GM21786 (cell line): Measurements from ENCODE around the gene MUS81.

Source experiments
- ATAC-seq: cut with Tn5 transposase; IDR thresholded peaks from one replicate; pipeline ENCODE4 v1.9.1; 2021; ENCODE audit not compliant: unreplicated experiment

The MUS81 gene

DNA sequence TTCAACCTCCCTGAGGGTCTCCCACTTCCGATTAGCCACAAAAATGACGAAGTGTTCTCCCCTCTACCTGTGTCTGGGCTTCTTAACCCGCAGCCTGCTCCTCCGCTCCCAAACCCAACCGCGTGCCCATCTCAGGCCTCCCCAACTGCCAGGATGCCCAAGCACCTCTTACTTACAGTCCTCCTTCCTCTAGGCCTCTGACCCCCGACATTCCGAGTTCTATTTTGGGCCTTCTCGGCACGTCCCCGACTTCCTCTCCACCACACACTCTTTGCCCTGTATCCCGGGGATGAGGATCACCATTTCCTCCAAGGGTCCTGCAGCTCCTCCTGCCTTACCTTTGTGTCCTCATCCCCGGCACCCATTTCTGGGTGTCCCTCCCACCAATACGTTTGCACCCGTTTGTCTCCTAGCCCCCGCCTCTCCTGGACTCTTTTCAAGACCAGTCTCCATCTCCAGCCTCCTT lies 388 bp upstream of the MUS81 start:
- no peak for ATAC-seq

DNA sequence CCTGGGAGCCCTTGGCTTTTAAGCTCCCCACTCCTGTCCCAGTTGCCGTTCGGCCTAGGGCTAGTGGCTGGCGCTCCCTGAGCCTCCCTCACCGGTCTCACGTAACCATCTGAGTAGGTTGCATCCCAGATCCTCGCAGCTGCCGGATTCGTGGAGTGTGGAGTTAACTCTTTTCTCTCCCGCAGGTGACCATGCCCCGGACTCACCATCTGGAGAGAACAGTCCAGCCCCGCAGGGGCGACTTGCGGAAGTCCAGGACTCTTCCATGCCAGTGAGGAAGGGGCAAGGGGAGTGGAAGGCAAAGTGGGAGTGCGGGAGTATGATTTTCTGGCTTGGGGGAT lies 902 bp downstream of the MUS81 start:
- ATAC-seq, result no peak

DNA sequence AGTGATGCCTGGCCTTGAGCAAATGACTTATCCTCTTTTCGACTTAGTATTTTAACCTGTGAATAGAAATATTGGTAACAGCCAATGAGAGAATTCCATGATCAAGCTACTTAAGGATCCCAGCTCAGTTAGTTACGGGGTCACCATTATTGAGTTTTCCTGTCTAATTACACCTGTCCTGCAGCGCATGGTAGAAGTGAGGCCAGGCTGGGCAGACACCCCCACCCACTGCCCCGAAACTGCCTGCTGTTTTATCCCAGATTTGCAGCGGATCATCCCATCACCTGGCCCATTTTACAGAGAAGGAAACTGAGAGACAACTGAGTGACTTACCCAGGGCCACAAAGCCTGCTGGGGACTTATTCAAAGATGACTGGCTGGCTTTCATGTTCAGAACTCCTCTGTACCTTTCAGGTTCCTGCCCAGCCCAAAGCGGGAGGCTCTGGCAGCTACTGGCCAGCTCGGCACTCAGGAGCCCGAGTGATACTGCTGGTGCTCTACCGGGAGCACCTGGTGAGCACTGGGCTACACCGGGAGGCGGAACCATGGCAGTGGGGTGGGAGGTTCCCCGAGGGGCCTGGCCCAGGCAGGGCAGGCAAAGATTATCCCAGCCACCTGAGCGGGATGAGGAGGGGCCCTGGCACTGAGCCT lies 1.4 kb downstream of the MUS81 start:
- no peak for ATAC-seq

DNA sequence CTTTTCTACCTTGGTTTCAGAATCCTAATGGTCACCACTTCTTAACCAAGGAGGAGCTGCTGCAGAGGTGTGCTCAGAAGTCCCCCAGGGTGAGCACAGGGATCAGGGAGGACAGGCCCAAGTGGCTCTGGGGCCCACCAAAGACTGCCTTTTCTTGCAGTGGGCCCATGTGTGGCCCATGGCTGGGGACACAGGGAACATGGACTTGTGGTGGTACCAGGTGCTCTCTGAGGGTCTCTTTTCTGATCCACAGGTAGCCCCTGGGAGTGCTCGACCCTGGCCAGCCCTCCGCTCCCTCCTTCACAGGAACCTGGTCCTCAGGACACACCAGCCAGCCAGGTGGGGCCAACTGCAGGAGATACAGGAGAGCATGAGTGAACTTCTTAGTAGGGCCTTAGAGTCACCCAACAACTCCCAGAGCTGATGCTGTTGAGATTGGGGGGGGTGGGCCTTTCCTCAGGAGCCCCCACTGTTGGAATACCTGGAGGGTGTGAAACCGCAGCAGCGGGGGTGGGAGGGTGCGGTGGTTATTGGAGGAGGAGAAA lies 2.0 kb downstream of the MUS81 start:
- ATAC-seq, result no peak

DNA sequence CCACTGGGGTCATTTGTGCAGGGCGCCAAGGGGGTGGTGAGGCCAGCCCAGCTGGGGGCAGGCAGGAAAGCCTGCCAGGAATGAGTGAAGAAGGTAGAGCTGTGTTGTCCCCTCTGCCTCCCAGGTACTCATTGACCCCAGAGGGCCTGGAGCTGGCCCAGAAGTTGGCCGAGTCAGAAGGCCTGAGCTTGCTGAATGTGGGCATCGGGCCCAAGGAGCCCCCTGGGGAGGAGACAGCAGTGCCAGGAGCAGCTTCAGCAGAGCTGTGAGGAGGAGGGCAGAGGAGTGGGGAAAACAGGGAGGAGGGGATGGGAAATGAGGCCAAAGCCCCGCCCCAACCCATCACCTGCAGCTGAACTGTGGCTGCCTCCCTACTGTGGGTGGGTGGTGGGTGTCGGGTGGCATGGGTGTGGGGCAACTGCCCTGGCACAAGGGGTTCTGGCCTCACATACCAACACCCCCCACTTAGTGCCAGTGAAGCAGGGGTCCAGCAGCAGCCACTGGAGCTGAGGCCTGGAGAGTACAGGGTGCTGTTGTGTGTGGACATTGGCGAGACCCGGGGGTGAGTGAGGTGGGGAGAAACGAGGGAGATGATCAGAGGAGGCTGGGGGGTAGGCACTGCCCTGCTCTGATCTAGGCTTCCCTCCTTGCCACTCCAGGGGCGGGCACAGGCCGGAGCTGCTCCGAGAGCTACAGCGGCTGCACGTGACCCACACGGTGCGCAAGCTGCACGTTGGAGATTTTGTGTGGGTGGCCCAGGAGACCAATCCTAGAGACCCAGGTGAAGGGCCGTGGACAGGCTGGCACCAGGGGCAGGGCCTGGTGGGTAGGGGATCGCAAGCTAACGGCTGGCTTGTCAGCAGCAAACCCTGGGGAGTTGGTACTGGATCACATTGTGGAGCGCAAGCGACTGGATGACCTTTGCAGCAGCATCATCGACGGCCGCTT lies 3.0 kb downstream of the MUS81 start:
- no peak for ATAC-seq

DNA sequence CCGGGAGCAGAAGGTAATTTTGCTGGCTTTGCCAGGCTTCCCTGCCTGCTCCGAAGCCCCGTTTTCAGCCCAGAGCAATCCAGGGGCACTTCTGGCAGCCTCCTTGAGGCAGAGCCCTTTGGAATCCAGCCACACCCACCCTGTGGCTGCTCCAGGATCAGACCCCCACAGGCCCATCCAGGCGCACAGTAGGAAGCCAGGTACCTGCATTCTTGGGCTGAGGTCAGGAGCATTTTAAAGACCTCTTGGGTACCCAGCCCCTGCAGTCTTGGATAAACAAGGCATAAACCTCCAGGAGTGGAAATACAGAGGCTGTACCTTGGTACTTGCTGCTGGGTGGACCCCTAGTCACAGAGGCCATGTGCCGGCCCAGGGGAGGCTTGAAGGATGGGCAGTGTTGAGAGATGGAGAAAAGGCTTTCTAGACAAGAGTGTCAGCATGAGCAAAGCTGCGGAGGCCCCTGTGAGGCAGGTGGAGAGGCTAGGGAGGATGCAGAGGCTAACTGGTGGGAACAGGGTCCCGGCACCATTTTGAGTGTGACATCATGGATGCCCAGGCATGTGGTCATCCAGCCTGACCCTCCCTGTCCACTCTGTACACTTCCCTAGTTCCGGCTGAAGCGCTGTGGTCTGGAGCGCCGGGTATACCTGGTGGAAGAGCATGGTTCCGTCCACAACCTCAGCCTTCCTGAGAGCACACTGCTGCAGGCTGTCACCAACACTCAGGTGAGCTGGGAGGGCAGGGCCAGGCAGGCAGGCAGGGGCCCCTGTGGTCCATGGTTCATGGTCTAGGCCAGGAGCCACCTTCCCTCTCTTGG lies 3.9 kb downstream of the MUS81 start:
- no peak for ATAC-seq

DNA sequence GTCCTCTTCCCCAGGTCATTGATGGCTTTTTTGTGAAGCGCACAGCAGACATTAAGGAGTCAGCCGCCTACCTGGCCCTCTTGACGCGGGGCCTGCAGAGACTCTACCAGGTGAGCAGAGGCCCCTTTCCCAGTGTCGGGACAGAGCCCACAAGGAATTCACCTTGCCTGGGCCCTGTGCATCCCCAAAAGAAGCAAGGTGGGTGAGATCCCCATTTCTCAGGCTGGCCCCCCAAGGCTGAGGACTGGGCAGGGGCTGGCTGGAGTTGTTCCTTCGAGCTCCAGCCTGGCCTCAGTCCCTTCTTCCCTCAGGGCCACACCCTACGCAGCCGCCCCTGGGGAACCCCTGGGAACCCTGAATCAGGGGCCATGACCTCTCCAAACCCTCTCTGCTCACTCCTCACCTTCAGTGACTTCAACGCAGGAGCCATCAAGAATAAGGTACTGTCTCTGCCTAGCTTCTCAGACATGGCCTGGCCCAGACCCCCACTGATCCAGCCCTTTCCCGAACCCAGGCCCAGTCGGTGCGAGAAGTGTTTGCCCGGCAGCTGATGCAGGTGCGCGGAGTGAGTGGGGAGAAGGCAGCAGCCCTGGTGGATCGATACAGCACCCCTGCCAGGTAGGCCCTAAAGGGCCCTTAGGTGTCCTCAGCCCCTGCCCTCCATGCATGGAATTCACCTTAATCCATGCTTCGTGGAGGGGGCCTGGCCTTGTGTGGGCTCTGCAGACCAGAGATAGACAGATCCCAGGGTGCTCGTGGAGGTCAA lies 4.7 kb downstream of the MUS81 start:
- no peak for ATAC-seq

DNA sequence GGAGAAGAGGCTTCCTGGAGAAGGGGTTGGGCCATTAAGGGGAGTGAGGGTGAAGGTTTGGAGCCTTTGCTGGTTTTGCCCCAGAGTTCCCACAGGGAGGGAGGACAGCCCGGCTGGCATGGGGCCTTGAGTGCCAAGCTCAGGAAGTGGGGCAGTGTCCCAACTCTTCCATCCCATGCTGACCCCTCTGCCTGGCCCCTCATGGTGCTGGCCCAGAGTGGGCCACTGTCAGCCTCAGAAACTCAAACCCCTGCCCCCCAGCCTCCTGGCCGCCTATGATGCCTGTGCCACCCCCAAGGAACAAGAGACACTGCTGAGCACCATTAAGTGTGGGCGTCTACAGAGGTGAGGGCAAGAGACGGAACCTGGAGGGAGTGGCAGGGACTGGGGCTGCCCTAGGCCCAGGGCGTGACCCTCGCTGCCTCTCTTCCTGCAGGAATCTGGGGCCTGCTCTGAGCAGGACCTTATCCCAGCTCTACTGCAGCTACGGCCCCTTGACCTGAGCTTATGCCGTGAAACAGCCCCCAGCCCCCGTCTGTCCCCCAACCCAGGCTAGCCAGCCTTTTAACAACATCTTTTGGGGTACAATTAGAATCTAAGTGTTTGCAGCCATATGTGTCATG lies 5.4 kb downstream of the MUS81 start:
- ATAC-seq, result no peak

DNA sequence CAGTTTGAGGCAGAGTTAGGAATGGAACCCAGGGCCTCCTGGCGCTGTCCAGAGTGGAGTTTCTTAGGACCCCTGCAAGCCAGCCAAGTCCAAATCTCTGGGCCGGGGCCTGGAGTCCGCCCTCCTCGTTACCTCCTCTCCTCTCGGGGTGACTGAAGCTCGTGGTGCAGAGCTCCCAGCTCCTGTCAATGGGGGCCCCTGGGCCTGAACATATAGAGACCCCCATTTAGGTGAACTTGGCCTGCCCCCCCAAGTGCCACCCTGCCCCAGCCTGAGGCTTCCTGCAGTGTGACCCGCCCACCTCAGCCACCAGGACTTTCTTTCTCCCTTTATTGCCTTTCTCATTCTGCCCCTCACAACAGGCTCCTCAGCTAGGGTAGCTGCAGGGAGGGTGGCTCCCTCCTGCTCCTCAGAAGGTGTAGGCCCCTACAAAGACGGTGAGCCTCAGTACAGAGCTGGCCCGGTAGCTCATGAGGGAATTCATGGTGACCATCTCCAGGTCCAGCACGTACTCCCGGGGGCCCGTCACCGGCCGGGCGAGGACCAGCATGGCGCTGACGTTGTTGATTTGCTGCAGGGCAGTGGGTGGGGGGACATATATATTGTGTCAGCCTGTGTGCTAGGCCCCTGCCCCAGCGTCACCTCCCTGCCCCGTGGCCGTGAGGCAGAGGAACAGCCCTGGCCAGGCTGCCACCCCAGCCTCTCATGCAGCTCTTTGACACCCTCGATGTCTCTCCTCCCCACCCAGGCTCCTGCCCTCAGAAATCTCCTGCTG lies 6.5 kb downstream of the MUS81 start:
- no peak for ATAC-seq

DNA sequence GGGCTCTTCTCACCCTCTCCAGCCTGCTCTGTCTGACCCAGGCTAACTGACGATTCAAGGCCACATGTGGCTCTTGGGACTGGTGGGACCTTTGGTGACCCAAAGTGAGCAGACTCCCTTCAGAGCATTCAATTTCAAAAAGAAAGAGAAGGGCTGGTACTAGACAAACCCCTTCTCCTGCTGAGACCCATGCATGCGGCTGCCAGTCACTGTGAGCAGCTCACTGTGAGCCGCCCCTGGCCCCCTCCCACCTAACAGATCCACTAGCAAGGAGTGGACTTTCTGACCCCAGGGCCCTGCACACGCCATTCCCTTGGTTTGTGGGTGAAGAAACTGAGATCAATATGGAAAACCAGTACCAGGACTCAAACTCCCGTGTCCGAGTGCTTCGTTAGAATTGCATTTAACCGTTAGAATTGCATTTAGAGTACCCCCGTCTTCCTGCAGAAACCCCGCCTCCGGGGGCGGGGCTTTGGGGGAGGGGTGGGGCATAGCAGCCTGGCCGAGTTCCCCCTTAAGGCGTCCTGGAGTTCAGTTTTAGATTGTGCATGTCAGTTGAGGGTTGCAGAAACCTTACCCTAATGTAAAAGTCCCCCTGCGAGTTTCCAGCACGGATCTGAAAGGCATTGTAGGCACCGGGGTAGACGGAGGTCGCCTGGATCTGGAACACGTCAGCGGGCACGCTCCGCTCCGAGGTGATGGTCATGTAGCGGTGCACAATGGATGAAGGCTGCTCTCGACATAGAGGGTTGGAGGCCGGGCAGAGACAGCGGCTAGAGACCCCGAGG lies 7.2 kb downstream of the MUS81 start:
- no peak for ATAC-seq

DNA sequence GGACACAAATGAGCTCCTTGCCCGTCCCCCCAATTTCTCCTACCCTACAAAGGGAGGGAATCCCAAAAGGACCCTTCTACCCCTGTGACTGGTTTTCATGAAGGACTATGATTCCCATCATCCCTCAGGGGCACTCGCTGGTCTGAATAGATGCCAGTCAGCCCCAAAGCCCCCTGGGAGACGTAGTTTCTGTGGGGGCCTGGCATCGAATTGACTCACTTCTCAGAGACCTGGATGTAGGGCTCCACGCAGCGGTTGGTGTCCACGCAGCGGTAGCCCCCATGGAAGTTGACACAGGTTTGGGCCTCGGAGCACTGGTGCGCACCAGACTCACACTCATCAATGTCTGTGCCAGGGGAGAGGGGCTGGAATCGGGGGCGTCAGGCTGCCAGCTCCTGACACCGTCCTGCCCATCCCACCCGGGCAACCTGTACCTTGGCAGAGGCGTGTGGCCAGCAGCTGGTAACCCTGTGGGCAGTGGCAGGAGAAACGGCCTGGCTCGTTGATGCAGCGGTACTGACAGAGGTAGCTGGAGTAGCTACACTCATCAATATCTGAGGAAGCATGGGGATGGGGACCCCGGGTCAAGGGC lies 7.9 kb downstream of the MUS81 start:
- no peak for ATAC-seq

DNA sequence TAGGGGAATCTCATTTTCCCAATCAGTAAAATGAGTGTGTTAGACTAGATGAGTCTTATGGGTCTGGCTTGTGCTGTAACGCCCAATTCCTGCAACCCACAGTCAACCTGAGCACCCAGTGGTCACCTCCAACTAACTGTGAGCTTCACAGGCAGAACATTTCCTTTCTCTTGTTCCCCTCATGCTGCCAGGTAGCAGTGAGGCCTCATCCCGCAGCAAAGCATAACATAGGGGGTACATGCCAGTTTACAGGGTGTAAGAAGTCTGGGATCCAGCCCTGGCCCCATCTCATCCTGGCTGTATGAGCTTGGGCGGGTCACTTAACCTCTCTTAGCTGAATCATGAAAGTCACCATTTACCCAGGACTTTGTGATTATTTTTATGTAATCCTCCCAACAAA lies 8.7 kb downstream of the MUS81 start:
- ATAC-seq, result no peak

DNA sequence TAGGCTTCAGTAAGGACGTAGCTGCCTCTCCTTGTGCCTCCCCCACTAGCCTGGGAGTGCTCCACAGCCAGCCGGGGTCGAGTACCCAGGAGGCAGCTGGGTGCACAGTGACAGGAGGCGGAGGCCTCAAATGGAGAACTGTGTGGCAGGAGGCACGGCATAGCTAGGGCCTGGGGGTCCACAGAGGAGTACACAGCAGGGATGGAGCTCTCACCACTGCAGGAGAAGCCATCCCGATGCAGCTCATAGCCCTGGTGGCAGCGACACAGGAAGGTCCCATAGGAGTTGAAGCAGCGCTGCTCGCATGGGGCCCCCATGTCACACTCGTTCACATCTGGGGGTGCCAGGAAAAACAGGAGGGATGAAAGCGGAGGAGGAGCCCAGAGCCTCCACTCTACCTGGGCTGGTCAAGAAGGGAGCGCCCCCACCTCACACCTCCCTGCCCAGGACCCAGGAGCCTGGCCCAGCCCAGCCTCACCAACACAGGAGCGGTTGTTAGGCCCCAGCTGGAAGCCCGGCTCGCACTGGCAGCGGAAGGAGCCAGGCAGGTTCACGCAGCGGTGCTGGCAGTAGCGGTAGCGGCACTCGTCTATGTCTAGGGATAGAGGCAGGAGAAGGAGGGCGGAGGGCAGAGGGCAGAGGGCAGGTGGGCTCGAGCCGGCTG lies 9.5 kb downstream of the MUS81 start:
- no peak for ATAC-seq

DNA sequence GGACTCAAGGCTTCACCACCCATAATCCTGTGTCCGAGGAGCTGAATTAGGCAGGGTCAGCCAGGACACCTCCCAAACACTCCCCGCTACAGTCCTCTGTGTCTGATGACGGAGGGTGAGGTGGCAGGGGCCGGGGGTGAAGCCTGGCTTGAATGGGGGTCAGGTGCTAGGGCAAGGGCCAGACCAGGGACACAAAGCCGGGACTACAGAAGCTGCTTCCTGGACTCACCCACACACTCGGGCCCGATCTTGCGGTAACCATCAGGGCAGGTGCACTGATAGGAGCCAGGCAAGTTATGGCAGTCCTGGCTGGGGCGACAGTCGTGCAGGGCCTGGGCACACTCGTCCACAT lies 10.1 kb downstream of the MUS81 start:
- ATAC-seq, result no peak

DNA sequence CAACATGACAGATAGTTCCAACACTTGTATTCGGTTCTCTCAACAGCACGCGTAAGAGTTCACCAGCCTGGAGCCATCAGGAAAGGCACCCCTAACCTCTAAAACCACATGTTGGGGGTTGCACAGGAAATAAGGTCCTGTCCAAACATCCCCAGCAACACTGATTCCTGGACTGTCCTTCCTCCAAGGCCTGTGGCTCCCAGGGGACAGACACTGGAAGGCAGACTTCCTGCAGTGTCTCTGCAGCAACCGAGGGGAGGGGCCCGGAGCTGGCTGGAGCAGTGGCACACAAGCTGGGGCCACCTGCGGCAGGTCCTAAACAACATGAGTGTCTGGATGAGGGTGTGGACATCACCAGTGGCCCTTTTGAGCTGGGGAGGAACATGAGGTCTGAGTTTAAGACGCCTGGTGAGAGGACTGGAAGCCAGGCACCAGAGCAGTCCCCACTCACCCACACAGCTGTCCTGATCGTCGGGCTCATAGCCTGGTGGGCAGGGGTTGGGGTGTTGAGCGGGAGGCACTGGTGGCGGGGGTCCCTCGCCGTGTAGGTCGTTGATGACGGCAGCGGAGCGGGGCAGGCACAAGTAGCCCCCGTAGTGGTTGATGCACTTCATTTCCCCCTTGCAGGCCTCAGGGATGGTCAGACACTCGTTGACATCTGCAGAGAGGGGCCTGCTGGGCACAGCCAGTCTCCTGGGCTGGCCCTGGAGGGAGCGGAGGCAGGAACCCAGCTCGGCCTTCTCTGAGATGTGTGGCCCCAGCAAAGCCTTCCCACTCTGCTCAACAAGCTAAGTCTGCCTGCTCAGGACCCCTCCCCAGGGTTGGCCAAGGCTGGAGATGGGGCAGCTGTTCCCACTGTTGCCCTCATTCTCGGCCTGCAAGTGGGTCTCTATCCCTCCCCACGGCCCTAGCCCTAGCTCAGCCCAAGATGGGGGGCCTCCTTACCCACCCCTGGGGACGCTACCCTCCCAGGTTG lies 10.8 kb downstream of the MUS81 start:
- ATAC-seq, result no peak

DNA sequence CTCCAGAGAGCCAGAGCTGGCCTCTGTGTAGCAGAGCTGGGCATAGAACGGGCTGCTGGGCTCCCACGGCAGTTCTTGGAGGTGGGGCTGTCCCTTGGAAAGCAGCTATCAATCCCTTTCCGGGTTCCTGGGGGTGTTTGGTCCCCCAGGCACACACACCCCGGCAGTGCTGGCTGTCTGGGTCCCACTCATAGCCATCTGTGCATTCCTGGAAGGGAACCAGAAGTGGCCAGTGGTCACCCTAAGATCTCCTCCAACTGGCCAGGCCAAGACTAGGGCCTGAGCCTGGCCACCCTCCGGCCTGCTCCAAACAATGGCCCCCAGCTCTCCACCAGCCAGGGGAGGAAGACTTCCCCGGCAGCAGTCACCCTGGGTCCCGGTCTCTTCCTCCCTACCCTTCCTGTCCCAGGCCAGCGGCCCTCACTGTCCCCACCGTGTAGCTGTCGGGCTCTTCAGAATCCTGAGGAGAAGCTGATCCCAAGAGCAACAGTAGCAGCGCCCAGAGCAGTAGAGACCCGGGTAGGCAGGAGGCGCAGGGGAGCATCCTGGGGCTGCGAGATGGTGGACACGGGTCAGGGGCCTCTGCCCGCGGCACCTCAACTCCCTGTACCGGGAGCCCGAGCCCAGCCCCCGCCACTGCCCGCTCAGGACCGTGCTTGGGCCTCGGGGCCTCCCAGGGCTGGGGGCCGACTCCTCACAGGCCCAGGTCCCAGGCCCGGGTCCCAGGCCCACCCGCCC lies 11.7 kb downstream of the MUS81 start:
- no peak for ATAC-seq
